Adipose tissue (tissue), 3 donors: ENCODE results near the gene TANC1. TPM values are rescaled to one million over a fixed set of nuclear protein-coding genes. Genes with fewer than 3 reads are reported as not detected.

Source experiments
- H3K27ac ChIP-seq: one replicate; pipeline ENCODE4 v1.5.1; 2013; ENCODE audit warnings: low read depth, low read length
- WGBS, 3 donors: extraction: QIAGEN DNeasy Blood & Tissue Kit; methylation state at CpG; one replicate each; pipeline ENCODE4 v1.1.7; 2013; 5-methylcytosine and 5-hydroxymethylcytosine counted together
- polyA plus RNA-seq, 3 donors: library from polyadenylated mRNA; stranded (reverse); fragments of 200-250 nt; gene quantifications; one replicate each; pipeline ENCODE4 v1.2.3, GENCODE V29; 2013
- donor health status: healthy with polysubstance abuse.
- donor health status: Bipolar disorder and iron deficiency.
- donor health status: healthy.

TANC1 gene
- 10 to 100 TPM in 1 of 3 donors, 1 to 10 TPM in 2; 4.9 to 10.1 (median 8.4) TPM for polyA plus RNA-seq

- peak within 1 kb of the TSS; percentile 68 for H3K27ac ChIP-seq
- whole genome bisulfite sequencing, 3 donors = 0 to 1% (median 1%) methylated on average over 67 to 92 of the region's 92 CpGs
Observed at GRCh38 chr2:158968396-158969161, at the start of gene TANC1. Gene TANC1, plus strand, starts transcription at chr2:158968640. Its CDS starts 97,271 bp downstream, at chr2:159065911.

DNA sequence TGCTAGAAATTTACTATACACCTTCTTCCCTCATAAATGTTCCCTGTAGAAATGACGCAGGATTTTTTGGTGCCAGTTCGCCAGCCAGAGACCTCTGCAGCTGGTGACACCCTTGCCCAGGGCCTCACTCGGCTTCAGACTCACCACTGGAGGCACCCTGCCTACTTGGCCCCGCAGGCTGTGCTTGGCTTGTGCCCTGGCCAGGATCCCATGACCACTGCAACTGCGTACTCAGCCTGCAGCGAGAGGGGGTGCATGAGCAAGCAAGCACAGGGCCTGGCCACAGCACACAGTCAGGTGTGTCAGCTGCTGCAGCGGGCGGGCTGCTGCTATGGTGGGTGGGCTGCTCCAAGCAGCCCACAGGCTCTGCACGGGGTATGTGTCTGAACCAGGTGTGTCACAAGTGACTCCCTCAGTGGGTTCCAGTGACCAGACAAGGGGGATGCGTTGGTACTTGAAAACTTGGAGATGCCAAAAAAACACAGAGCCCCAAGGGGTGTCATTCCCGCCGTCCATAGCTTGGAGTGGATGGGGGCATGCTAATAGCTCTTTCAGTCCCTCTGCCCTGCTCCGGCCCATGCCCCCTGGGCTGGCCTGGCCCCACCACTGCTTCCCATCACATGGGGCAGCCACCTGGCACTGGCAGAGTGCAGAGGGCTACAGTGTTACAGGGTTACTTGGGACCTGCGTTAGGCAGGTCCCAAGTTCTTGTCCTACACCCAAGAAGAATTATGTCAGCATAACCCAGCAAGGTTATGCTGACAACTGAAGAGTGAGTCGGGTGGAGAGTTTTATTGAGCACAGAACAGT is 46.6 kb upstream of the TANC1 start:
- 82 to 87% (median 87%) methylated on average over 15 of the region's 15 CpGs for WGBS, 3 donors
- no peak overlapping the region for H3K27ac ChIP-seq

DNA sequence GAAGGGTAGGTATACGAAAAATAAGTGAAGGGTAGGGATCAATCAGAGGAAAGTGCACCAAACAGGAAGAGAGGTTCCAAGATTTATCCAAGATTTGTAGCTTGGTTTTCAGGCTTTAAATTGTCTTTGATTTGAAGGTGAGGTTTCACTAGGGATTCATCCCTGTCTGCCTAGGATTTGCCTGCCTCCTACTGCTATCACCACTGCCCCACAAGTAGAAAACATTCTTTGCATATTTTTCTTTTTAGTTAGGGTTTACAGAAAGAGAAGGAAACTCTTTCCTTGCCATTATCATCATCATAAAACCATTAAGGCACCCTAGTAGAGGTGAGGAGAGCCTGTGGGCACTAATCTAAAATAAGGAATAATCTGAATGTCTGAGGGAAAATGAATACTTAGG is 45.8 kb upstream of the TANC1 start:
- H3K27ac ChIP-seq = no peak overlapping the region
- WGBS, 3 donors = 78 to 89% (median 86%) methylated on average over 1 of the region's 1 CpG

- 42 to 53% (median 43%) methylated on average over 3 of the region's 3 CpGs for WGBS, 3 donors
- H3K27ac ChIP-seq = no peak overlapping the region
Observed at GRCh38 chr2:158923180-158923594, 45.3 kb upstream of the TANC1 start.

DNA sequence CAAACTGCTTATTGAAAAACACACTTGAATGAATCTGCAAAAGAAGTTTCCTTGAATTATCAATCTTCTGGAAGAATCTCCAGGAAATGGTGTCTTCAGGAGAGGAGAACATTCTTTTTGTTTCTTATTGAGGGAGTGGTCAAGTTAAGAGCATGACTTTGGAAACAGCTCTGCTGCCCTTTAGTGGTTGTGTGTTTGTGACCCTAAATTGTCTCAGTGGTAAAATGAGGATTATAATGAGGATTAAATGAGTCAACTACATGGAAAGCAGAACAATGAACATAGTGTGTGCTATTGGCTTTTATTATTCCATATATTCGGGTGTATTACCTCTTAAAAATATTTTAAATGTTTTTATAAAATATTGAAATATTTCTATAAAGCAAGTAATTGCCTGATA is 44.8 kb upstream of the TANC1 start:
- 60 to 92% (median 84%) methylated on average over 1 of the region's 1 CpG for WGBS, 3 donors
- H3K27ac ChIP-seq = no peak overlapping the region

- WGBS, 3 donors = 83 to 85% (median 85%) methylated on average over 6 to 8 of the region's 8 CpGs
- no peak overlapping the region for H3K27ac ChIP-seq
Observed at GRCh38 chr2:158926478-158926948, 41.9 kb upstream of the TANC1 start.

- WGBS, 3 donors = 90 to 94% (median 92%) methylated on average over 2 of the region's 2 CpGs
- H3K27ac ChIP-seq = no peak overlapping the region
Observed at GRCh38 chr2:158928515-158928914, 39.9 kb upstream of the TANC1 start.

GRCh38 chr2:158928965-158929364 is 39.5 kb upstream of the TANC1 start:
- H3K27ac ChIP-seq = no peak overlapping the region

GRCh38 chr2:158931572-158931971 is 36.9 kb upstream of the TANC1 start:
- H3K27ac ChIP-seq = no peak overlapping the region
- 16 to 38% (median 29%) methylated on average over 2 of the region's 2 CpGs for WGBS, 3 donors

GRCh38 chr2:158932131-158932645 is 36.3 kb upstream of the TANC1 start:
- 65 to 88% (median 70%) methylated on average over 4 of the region's 4 CpGs for WGBS, 3 donors

DNA sequence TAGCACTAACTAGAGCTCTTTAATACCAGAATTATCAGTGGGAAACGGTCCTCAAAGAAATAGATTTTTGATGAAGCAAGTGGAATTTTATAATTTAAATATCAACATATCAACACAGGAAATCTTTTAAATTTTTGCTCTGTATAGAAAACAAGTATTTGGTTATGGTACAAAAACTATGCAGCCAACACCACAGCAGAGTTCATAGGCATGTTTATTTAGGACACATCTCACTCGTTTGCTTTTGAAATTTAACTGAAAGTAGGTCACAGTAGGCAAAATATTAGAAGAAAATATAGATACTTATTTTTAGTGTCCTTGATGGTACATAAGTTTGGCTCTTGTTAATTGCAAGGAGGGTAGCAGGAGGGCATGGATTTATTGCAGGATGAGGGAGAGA is 34.3 kb upstream of the TANC1 start:
- WGBS, 3 donors = 68 to 78% (median 69%) methylated on average over 2 of the region's 2 CpGs
- no peak overlapping the region for H3K27ac ChIP-seq

More at GRCh38 chr2:158932131-158932645, 36.3 kb upstream of the TANC1 start:
- H3K27ac ChIP-seq = no peak overlapping the region

DNA sequence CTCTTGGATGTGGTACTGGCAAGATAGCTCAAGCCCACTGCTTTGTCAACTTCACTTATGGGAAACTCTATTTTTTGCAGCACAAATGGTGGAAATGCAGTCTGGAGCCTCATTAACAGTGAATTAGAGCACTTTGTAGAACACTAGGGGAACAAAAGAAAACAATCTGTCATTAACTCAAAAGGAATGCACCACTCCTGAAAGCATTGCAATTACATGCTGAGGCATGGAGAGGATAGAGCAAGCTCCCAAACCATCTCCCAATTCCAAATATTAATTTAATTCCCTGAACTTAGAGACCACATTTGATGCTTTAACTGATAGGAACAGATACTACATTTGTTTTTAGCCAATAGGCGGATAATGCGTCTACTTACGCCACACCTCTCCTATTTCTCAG is 32.8 kb upstream of the TANC1 start:
- 98 to 100% (median 99%) methylated on average over 3 of the region's 3 CpGs for WGBS, 3 donors
- H3K27ac ChIP-seq = no peak overlapping the region

- WGBS, 3 donors = 61 to 87% (median 65%) methylated on average over 2 of the region's 2 CpGs
- no peak overlapping the region for H3K27ac ChIP-seq
Observed at GRCh38 chr2:158936978-158937377, 31.5 kb upstream of the TANC1 start.

DNA sequence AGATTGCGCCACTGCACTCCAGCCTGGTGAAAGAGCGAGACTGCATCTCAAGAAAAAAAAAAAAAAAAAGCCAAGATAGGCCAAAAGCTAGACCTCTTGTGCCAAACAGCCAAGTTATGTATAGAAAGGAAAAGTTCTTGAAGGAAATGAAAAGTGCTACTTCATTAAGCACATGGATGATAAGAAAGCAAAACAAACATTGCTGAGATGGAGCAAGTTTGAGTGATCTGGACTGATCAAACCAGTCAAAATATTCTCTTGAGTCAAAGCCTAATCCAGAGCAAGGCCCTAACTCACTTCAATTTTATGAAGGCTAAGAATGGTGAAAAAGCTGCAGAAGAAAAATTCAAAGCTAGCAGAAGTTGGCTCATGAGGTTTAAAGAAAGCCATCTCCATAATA is 28.1 kb upstream of the TANC1 start:
- H3K27ac ChIP-seq = no peak overlapping the region
- WGBS, 3 donors = 96 to 100% (median 97%) methylated on average over 2 of the region's 2 CpGs

DNA sequence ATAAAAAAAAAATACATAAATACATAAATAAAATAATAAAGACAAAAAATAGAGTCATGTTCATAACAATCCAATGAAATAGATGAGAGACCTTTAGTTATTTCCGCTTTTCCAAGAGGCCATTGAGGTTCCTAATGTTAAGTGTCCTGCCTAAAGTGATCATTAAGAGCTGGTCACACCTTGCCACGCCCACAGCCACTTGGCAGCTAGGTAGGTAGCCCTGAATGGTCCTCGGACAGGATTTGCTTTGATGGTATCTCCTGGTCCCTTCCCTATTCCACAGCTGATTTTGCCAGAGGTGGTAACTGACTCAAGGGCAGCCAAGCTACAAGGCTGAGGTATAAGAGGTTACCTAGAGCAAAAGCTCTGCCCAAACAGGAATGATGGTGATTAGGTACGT is 24.5 kb upstream of the TANC1 start:
- 74 to 91% (median 89%) methylated on average over 4 of the region's 4 CpGs for WGBS, 3 donors
- no peak overlapping the region for H3K27ac ChIP-seq

- 76 to 86% (median 79%) methylated on average over 6 of the region's 6 CpGs for WGBS, 3 donors
Observed at GRCh38 chr2:158948964-158949699, 19.3 kb upstream of the TANC1 start.

GRCh38 chr2:158953454-158953853 is 15.0 kb upstream of the TANC1 start:
- WGBS, 3 donors = 30 to 52% (median 31%) methylated on average over 4 of the region's 4 CpGs
- no peak overlapping the region for H3K27ac ChIP-seq

More at GRCh38 chr2:158948964-158949699, 19.3 kb upstream of the TANC1 start:
- no peak overlapping the region for H3K27ac ChIP-seq

DNA sequence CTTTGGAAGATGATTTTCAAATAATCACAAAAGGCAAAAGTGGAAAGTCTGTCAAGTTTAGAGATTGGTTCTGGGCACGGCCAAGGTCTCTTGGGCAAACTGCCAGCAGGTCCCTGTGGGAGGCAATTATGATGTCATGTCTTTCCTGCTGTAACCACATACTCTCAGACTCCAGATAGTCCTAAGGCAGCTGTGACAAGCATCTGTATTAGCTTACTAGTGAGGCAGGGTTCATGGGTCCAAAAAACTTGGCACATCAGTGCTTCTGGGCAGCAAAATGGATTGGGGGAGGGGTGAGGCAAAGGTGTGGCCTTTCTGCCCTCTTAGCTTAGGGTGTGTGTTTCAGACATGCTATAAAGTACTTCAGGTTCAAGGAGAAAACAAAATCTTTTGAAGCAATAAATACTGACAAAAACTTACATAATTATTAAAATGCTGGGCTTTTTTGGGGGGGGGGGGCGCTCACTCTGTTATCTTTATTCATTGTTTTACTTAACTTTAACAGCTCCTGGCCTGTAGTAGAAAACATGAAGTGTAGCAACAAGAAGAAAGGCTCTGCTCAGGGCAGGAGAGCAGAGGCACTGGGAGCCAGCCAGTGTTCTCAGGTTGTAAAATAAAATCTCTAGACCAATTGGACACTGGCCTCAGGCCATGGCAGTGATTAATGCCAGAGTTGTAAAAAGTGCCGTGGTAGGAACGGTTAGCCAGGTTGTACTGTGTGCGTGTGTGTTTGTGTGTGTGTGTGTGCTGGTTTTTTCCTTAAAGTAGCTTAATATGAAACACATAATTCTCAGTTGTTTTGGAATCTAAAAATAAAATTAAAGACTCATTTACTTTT is 14.3 kb upstream of the TANC1 start:
- no peak overlapping the region for H3K27ac ChIP-seq
- WGBS, 3 donors = 10 to 28% (median 22%) methylated on average over 5 of the region's 5 CpGs
